Measurements from ENCODE around the gene TBX15.

Gene TBX15

DNA sequence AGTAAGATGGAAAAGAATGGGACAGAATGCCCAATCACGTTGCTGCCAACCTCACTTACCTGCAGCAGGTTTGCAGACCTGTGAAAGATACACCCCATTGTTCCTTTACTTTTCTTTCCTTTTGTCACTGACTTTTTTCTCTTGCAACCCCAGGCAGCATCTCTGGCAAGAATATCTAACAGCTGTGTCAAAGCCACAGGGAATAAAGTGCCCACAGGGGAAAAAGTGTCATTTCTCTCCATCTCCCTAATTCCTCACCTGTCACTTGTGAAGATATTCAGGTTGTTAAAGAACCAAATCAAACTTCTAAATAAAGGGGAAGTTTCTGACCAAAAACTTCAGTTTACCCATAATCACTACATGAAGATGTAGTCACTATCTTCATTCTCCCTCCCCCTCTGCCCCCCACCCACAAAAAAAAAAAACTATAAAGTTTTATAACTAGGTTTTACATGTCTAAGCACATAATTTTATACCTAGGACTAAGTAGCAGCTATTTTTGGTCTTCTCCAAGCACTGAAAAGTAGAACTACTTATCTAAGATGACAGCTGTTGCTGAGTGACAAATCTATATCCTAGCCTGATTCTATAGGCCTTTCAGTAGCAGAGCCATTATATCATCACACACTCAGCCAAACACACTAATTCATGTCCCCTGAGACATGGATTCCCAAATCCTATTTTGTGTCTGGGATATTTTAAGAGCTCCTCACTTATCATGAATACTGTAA, 54.9 kb downstream of the TBX15 start:
- in situ Hi-C loops (cut with HindIII; ENCODE audit: low sequenced_read_pairs), result no loop called here
- no peak overlapping the region for H3K4me3 ChIP-seq (ENCODE audit: low read depth, low read length)
- DNase-seq (ENCODE audit: low read depth), result no peak
- TF ChIP-seq, protein P1, sequence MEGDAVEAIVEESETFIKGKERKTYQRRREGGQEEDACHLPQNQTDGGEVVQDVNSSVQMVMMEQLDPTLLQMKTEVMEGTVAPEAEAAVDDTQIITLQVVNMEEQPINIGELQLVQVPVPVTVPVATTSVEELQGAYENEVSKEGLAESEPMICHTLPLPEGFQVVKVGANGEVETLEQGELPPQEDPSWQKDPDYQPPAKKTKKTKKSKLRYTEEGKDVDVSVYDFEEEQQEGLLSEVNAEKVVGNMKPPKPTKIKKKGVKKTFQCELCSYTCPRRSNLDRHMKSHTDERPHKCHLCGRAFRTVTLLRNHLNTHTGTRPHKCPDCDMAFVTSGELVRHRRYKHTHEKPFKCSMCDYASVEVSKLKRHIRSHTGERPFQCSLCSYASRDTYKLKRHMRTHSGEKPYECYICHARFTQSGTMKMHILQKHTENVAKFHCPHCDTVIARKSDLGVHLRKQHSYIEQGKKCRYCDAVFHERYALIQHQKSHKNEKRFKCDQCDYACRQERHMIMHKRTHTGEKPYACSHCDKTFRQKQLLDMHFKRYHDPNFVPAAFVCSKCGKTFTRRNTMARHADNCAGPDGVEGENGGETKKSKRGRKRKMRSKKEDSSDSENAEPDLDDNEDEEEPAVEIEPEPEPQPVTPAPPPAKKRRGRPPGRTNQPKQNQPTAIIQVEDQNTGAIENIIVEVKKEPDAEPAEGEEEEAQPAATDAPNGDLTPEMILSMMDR (IDR thresholded peaks at IDR 0.05; ENCODE audit: low read depth, low read length, missing control alignments), result no peak

DNA sequence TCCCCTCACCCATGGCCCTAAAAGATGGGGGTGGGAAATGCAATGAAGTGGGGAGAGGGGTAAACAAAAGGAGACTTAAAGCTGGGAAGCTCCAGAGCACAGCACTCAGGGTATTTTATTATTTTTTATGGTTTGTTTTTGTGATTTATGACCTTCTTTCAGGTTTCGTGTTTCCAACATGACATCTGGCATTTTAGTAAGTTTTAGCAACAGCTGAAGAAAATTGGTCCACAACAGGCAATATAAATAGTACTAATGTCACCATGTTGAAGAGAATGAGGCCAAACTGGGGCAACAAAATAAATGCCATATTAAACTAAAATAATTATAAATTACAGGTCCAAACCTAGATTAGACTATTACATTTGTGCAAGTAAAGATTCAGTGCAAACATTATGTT, 56.3 kb downstream of the TBX15 start:
- DNase-seq (ENCODE audit: low read depth), result no peak
- in situ Hi-C loops (cut with HindIII; ENCODE audit: low sequenced_read_pairs), result no loop called here
- H3K4me3 ChIP-seq (ENCODE audit: low read depth, low read length), result no peak overlapping the region
- TF ChIP-seq, protein P1 (IDR thresholded peaks at IDR 0.05; ENCODE audit: low read depth, low read length, missing control alignments), result no peak

DNA sequence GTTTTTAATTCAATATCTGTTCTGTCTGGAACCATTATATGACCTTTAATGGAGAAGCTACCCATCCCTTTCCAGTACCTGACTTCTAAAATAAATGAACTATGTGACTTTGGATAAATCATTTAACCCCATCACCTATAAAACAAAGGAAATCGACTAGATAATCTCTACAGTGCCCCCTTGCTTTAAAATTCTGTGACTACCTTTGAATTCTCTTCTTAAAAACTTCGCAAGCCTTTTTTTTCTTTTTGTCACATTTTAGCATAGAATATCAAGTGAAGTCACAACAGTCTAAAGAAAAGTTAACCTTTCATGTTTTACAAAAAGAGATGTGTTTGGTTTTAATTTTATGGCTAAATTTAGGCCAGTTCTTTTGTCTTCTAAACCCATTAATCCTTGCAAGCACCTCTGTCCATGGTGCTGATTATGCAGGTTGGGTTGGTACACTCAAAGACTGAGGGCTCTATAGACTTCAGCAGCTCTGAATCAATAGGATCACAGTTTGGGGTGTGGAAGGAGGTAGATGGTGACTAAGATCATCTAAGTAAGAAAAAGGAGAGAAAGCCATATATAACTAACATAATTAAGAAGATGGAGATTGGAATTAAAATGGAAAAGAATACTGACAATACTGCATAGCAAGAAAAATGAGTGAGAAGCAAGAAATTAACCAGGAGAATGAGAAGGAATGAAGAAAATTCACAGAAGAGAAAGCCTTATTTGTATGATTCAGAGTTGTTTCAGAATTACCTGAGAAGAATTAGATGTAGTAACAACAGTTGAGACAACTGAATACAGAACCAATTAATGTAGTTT, 59.2 kb downstream of the TBX15 start:
- DNase-seq (ENCODE audit: low read depth), result peak; percentile 16
- H3K4me3 ChIP-seq (ENCODE audit: low read depth, low read length), result no peak overlapping the region
- in situ Hi-C loops (cut with HindIII; ENCODE audit: low sequenced_read_pairs), result no loop called here
- TF ChIP-seq, protein P1 (IDR thresholded peaks at IDR 0.05; ENCODE audit: low read depth, low read length, missing control alignments), result no peak

DNA sequence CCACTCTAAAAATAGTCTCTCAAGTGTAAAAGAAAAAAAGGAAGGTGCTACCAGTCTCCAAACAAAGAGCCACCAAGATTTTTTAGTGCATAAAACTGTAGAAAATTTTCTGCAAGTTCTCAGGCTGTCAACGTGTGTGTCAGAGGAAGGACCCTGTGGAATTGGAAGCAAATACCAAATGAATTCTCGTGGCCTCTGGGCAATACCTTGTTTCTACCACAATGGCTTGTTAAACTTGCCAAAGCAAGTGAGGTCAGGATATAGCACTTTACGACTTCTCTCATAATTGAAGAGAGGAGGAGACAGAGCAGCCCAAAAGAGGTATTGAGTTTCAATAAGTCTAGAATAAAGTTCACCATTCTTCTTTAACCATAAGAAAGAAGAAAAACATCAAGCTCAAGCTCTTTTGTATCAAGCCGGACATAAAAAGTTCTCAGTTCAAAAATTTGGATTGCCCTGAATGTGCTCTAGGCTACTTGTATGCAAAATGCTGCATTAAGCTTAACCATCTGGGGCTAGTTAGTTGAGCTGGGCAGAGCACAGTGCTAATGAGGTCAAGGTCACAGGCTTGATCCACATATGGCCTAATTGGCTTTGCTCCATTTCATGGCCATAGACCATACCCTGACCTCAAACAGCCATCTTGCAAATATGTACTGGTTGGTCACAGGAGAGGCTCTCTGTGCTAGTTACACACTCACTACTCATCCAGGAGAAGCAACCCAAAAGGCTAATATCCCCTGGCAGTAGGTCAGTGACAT, 60.5 kb downstream of the TBX15 start:
- in situ Hi-C loops (cut with HindIII; ENCODE audit: low sequenced_read_pairs), result no loop called here
- TF ChIP-seq, protein P1 (IDR thresholded peaks at IDR 0.05; ENCODE audit: low read depth, low read length, missing control alignments), result no peak
- DNase-seq (ENCODE audit: low read depth), result no peak
- no peak overlapping the region for H3K4me3 ChIP-seq (ENCODE audit: low read depth, low read length)

DNA sequence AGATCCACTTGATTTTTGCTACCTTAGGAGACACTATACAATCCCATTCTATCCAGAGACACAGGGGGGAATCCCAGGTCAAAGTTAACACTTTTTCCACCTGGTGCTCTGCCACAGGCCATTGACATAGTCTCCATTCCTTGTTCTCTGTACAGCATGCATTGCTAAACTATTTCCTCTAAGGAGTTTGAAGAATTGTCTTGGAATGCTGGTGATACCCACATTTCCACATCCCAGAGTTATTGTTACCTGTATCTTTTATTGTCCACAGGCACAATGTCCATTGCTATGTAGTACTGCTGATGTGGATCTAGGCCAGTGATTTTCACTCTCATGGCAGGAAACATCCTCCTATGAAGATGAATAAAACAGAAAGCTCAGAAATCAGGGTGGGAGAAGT, 61.9 kb downstream of the TBX15 start:
- no peak overlapping the region for H3K4me3 ChIP-seq (ENCODE audit: low read depth, low read length)
- in situ Hi-C loops (cut with HindIII; ENCODE audit: low sequenced_read_pairs), result no loop called here
- no peak for DNase-seq (ENCODE audit: low read depth)
- TF ChIP-seq, protein P1 (IDR thresholded peaks at IDR 0.05; ENCODE audit: low read depth, low read length, missing control alignments), result no peak

DNA sequence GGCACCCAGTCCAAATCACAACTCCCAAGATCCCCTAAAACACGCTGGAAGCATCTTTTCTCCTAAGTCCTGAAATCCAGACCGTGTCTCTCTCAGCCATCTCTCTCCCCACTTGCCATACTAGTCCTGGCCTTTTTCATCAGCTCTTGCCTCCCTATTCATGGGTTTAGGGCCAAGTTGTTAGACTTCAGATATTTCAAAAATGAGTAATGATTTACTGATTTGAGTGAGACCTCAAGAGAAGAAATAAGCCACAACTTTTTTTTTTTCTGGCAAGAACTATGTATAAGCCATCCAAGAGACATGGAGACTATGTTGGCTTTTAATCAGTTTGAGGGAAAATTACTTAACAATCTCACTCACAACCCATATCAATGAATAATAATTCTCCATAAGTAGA, 62.5 kb downstream of the TBX15 start:
- in situ Hi-C loops (cut with HindIII; ENCODE audit: low sequenced_read_pairs), result no loop called here
- DNase-seq (ENCODE audit: low read depth), result no peak
- TF ChIP-seq, protein P1 (IDR thresholded peaks at IDR 0.05; ENCODE audit: low read depth, low read length, missing control alignments), result no peak
- H3K4me3 ChIP-seq (ENCODE audit: low read depth, low read length), result no peak overlapping the region

Measured in astrocyte of the cerebellum (primary cell).